WTC11 (cell line): ENCODE measurements around the gene PRTN3. TPM values are rescaled to one million over a fixed set of nuclear protein-coding genes. Genes with fewer than 3 reads are reported as not detected.
A peak's percentile ranks its signal among the peaks of the same experiment; 100 is the strongest.

Experiments
- ATAC-seq: fragments of 200-7000 bp; cut with Tn5 transposase; 2 replicates; pipeline ENCODE4 v1.10.0; 2021; ENCODE audit warnings: mild to moderate bottlenecking, moderate library complexity
- CTCF ChIA-PET: fragments of 300-600 bp; sonication (Branson Sonifier 250); formaldehyde crosslinking; loops from one replicate; lab custom pipeline; 2021; ENCODE audit warnings: antibody characterized with exemption; lab: Charles Lee
- POLR2A ChIA-PET: fragments of 350-600 bp; sonication (Branson Sonifier 250); formaldehyde crosslinking; loops from one replicate; lab custom pipeline; 2021; ENCODE audit warnings: antibody characterized with exemption; lab: Charles Lee
- DNase-seq: peaks from one replicate; pipeline ENCODE4 v3.0.0; 2021; ENCODE audit warnings: low spot score
- H3K27ac Mint-ChIP-seq: 2 replicates; pipeline ENCODE4 v1.8.0; 2021; ENCODE audit warnings: mixed read lengths
- H3K27me3 Mint-ChIP-seq: 2 replicates; pipeline ENCODE4 v1.8.0; 2021; ENCODE audit warnings: low read depth, mild to moderate bottlenecking, moderate library complexity, mixed read lengths
- H3K36me3 Mint-ChIP-seq: 2 replicates; pipeline ENCODE4 v1.8.0; 2021; ENCODE audit warnings: mixed read lengths
- H3K4me1 Mint-ChIP-seq: 2 replicates; pipeline ENCODE4 v1.8.0; 2022; ENCODE audit warnings: mixed read lengths
- H3K4me3 Mint-ChIP-seq: 2 replicates; pipeline ENCODE4 v1.8.0; 2021; ENCODE audit warnings: mild to moderate bottlenecking, moderate library complexity, mixed read lengths
- H3K9me3 Mint-ChIP-seq: 2 replicates; pipeline ENCODE4 v1.8.0; 2021; ENCODE audit warnings: mixed read lengths
- AR ChIP-seq: fragments of 250-450 bp; sonication (Bioruptor Pico); IDR thresholded peaks from 2 replicates; pipeline ENCODE4 v1.9.0; 2021; ENCODE audit warnings: mild to moderate bottlenecking
- ARID4B ChIP-seq: sonication (generic); formaldehyde crosslinking; IDR thresholded peaks from 2 replicates; pipeline ENCODE4 v1.8.0; 2023; ENCODE audit warnings: missing genetic modification reagents, mild to moderate bottlenecking, borderline replicate concordance
- ATF6 ChIP-seq: sonication (generic); formaldehyde crosslinking; IDR thresholded peaks from 2 replicates; pipeline ENCODE4 v1.8.1; 2023; ENCODE audit warnings: mild to moderate bottlenecking, missing genetic modification reagents
- EMX1 ChIP-seq: fragments of 250-450 bp; sonication (Bioruptor Pico); IDR thresholded peaks from 2 replicates; pipeline ENCODE4 v1.8.0; 2021; ENCODE audit warnings: mild to moderate bottlenecking
- GRHL2 ChIP-seq: fragments of 250-450 bp; sonication (Bioruptor Pico); IDR thresholded peaks from 2 replicates; pipeline ENCODE4 v1.8.0; 2022; ENCODE audit warnings: mild to moderate bottlenecking, moderate library complexity; ENCODE audit not compliant: insufficient replicate concordance, severe bottlenecking
- HMGXB4 ChIP-seq: sonication (generic); formaldehyde crosslinking; IDR thresholded peaks from 2 replicates; pipeline ENCODE4 v1.8.1; 2023; ENCODE audit warnings: mild to moderate bottlenecking, moderate library complexity, missing genetic modification reagents
- NFYB ChIP-seq: sonication (generic); formaldehyde crosslinking; conservative IDR thresholded peaks from 2 replicates; pipeline ENCODE4 v1.8.0; 2022; ENCODE audit warnings: low read depth, missing genetic modification reagents
- NR3C1 ChIP-seq: sonication (generic); formaldehyde crosslinking; conservative IDR thresholded peaks from 2 replicates; pipeline ENCODE4 v1.8.1; 2023; ENCODE audit warnings: low read depth, mild to moderate bottlenecking, missing genetic modification reagents
- SP1 ChIP-seq: sonication (generic); formaldehyde crosslinking; conservative IDR thresholded peaks from 2 replicates; pipeline ENCODE4 v1.8.1; 2022; ENCODE audit warnings: missing genetic modification reagents
- TEAD1 ChIP-seq: sonication (generic); formaldehyde crosslinking; IDR thresholded peaks from 2 replicates; pipeline ENCODE4 v1.8.0; 2022; ENCODE audit warnings: mild to moderate bottlenecking, missing genetic modification reagents
- ZBTB21 ChIP-seq: sonication (generic); formaldehyde crosslinking; IDR thresholded peaks from 2 replicates; pipeline ENCODE4 v1.8.1; 2023; ENCODE audit warnings: mild to moderate bottlenecking, missing genetic modification reagents, borderline replicate concordance
- ZNF232 ChIP-seq: sonication (generic); formaldehyde crosslinking; IDR thresholded peaks from 2 replicates; pipeline ENCODE4 v1.8.0; 2022; ENCODE audit warnings: mild to moderate bottlenecking, missing genetic modification reagents
- total RNA-seq: library from RNA; stranded (reverse); gene quantifications from 3 replicates; pipeline ENCODE4 v1.2.3, GENCODE V29; 2021

PRTN3 gene
- total RNA-seq, 1 experiment from 2014 or later: 0.61 TPM

GRCh38 chr19:872266-872951, 31.6 kb downstream of the PRTN3 start (continued):
- TF ChIP-seq ARID4B: no peak
- no peak for TF ChIP-seq AR (CRISPR knock-in tag)
- TF ChIP-seq EMX1 (CRISPR knock-in tag): no peak
- no peak for TF ChIP-seq GRHL2 (CRISPR knock-in tag)
- TF ChIP-seq HMGXB4 (CRISPR knock-in tag): no peak
- TF ChIP-seq SP1 (CRISPR knock-in tag): no peak
- no peak for TF ChIP-seq TEAD1 (CRISPR knock-in tag)
- no peak for TF ChIP-seq NR3C1 (CRISPR knock-in tag)
- TF ChIP-seq, all 79 proteins: peak for 0

GRCh38 chr19:873084-873483, 32.3 kb downstream of the PRTN3 start:
- TF ChIP-seq ZNF232 (CRISPR knock-in tag) (no peak), NFYB (CRISPR knock-in tag) (no peak), ZBTB21 (no peak), HMGXB4 (CRISPR knock-in tag) (no peak), ATF6 (CRISPR knock-in tag) (no peak)

More at GRCh38 chr19:873084-873483, 32.3 kb downstream of the PRTN3 start:
- Mint-ChIP-seq H3K4me3 (no peak overlapping the region), H3K4me1 (no peaks in the 10 kb centered on the region; the same call in 1 of the 2 replicates), H3K36me3 (peaks cover 20% of the 10 kb centered on the region), H3K27ac (no peak overlapping the region), H3K9me3 (no peaks in the 10 kb centered on the region), H3K27me3 (no peaks in the 10 kb centered on the region)
- peak; percentile 82 for DNase-seq
- peak; percentile 86 for ATAC-seq
- CTCF ChIA-PET: interaction anchor here (0.5 to 2.1 kb wide), 4 partner anchors 21 to 45 kb away, joined by 3 to 7 read pairs (median 4); no protein-coding TSS in a partner anchor
- POLR2A ChIA-PET: interaction anchor here (0.6 to 1.3 kb wide), 2 partner anchors 9 to 54 kb away, joined by 3 to 4 read pairs; no protein-coding TSS in a partner anchor
